ENCODE data around the gene PINK1. TPM values are rescaled to one million over a fixed set of nuclear protein-coding genes. Genes with fewer than 3 reads are reported as not detected.
A peak's percentile ranks its signal among the peaks of the same experiment; 100 is the strongest.

PINK1 gene
- total RNA-seq, 1 donor, result 79.3 TPM

DNA sequence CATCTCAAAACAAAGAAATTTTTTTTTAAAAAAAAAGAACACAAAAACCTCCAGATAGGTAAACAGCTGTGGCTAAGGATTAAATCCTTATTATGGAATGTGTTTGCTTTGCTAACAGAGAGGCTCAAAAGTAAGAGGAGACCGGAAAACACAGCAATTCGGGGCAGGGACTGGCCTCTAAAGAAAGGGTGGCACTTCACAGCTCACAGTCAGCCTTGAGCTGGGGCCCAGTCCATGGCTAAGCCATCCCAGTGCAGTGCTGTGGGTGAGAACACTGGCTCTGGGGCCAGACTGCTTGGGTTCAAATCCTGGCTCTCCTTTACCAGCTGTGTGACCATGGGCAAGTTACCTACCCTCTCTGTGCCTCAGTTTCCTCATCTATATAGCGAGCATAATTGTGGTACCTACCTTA is 56.4 kb downstream of the PINK1 start:
- Histone ChIP-seq H2AFZ (ENCODE audit: low read length) (no peak overlapping the region), H3K9me3 (ENCODE audit: low read depth, low read length) (no peaks in the 10 kb centered on the region), H3K27me3 (ENCODE audit: insufficient read depth, low read length) (no peaks in the 10 kb centered on the region), H4K20me1 (ENCODE audit: insufficient read depth, low read length) (no peaks in the 10 kb centered on the region), H3K36me3 (ENCODE audit: insufficient read depth, low read length) (no peaks in the 10 kb centered on the region), H3K27ac (ENCODE audit: low read depth, low read length) (no peak overlapping the region), H3K4me1 (ENCODE audit: insufficient read depth, low read length) (no peaks in the 10 kb centered on the region), H3K4me2 (ENCODE audit: insufficient read depth, low read length) (no peak overlapping the region), H3K79me2 (ENCODE audit: insufficient read depth, low read length) (no peaks in the 10 kb centered on the region), H3K4me3 (ENCODE audit: insufficient read depth, low read length) (no peak overlapping the region)
- TF ChIP-seq CTCF (IDR thresholded peaks at IDR 0.05; ENCODE audit: extremely low read depth, low read depth, low read length), result no peak
- DNase-seq (ENCODE audit: insufficient read length, low spot score, missing footprints), result peak; percentile 23

DNA sequence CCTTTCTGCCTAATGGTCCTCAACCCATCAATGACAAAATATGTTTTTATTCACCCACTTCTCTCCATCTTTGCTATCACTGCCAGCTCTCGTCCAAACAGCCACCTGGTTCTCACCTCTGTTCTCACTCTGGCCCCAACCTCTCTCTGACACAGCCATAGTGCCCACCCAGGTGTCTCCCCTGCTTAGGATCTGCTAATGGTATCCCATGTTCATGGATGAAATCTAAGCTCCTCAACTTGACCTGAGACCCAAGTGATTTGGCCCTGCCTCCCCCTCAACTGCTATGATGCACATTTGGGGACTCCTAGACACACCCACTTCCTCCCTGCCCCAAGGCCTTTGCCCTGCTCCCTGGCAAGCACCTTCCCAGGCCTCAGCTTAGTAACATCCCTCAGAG is 58.6 kb downstream of the PINK1 start:
- no peak overlapping the region for H3K4me3 ChIP-seq (ENCODE audit: insufficient read depth, low read length)
- no peaks in the 10 kb centered on the region for H3K27me3 ChIP-seq (ENCODE audit: insufficient read depth, low read length)
- no peaks in the 10 kb centered on the region for H3K79me2 ChIP-seq (ENCODE audit: insufficient read depth, low read length)
- no peaks in the 10 kb centered on the region for H4K20me1 ChIP-seq (ENCODE audit: insufficient read depth, low read length)
- no peak for TF ChIP-seq CTCF (IDR thresholded peaks at IDR 0.05; ENCODE audit: extremely low read depth, low read depth, low read length)
- no peaks in the 10 kb centered on the region for H3K9me3 ChIP-seq (ENCODE audit: low read depth, low read length)
- peaks cover 3% of the 10 kb centered on the region for H3K4me1 ChIP-seq (ENCODE audit: insufficient read depth, low read length)
- no peaks in the 10 kb centered on the region for H3K36me3 ChIP-seq (ENCODE audit: insufficient read depth, low read length)
- no peak overlapping the region for H3K4me2 ChIP-seq (ENCODE audit: insufficient read depth, low read length)
- DNase-seq (ENCODE audit: insufficient read length, low spot score, missing footprints), result peak; percentile 38
- no peak overlapping the region for H3K27ac ChIP-seq (ENCODE audit: low read depth, low read length)
- H2AFZ ChIP-seq (ENCODE audit: low read length), result no peak overlapping the region

DNA sequence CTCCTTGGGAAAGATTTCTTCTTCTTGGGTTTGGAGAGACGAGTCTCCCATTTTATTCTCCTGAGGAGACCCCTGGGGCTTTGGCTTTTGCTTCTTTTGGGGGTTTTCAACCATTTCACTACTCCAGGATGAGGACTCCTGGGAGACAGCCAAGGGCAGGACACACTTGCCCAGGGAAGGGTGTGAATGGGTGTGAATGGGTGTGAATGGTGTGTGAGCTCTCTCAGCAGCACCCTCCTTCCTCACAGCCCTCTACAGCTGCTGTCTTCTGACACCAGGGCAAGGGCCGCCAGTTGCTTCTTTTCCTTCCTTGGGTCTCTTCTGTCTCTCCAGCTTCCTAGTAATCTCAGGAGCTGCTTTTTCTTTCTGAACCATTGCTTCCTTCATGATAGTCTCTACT is 60.4 kb downstream of the PINK1 start:
- Histone ChIP-seq H3K27ac (ENCODE audit: low read depth, low read length) (no peak overlapping the region), H3K27me3 (ENCODE audit: insufficient read depth, low read length) (no peaks in the 10 kb centered on the region), H3K4me2 (ENCODE audit: insufficient read depth, low read length) (no peak overlapping the region), H3K4me3 (ENCODE audit: insufficient read depth, low read length) (no peak overlapping the region), H3K9me3 (ENCODE audit: low read depth, low read length) (no peaks in the 10 kb centered on the region), H2AFZ (ENCODE audit: low read length) (no peak overlapping the region), H3K4me1 (ENCODE audit: insufficient read depth, low read length) (peaks cover 14% of the 10 kb centered on the region), H3K79me2 (ENCODE audit: insufficient read depth, low read length) (no peaks in the 10 kb centered on the region), H3K36me3 (ENCODE audit: insufficient read depth, low read length) (no peaks in the 10 kb centered on the region), H4K20me1 (ENCODE audit: insufficient read depth, low read length) (no peaks in the 10 kb centered on the region)
- TF ChIP-seq CTCF (IDR thresholded peaks at IDR 0.05; ENCODE audit: extremely low read depth, low read depth, low read length), result no peak
- DNase-seq (ENCODE audit: insufficient read length, low spot score, missing footprints), result peak; percentile 13

DNA sequence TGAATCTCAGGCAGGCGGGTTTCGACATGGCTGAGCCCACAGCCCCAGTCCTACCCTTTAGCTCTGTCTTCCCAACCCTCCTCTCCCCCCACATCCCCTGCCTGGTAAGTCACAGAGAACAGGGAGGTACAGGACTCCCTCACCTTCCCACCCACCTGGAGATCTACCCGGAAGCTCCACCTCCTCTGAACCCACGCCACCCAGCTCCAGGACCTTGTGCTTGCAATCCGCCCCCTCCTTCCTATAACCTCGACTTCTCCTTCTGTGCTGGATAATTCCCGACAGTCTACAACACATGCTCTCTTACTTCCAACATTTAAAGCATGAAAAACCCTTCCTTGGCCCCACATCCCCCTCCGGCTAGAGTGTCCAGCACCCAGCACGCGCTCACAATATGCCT is 62.3 kb downstream of the PINK1 start:
- no peaks in the 10 kb centered on the region for H3K9me3 ChIP-seq (ENCODE audit: low read depth, low read length)
- no peak for TF ChIP-seq CTCF (IDR thresholded peaks at IDR 0.05; ENCODE audit: extremely low read depth, low read depth, low read length)

More for the DNA sequence above, 62.3 kb downstream of the PINK1 start:
- no peaks in the 10 kb centered on the region for H4K20me1 ChIP-seq (ENCODE audit: insufficient read depth, low read length)
- DNase-seq (ENCODE audit: insufficient read length, low spot score, missing footprints), result peak; percentile 49
- H3K4me1 ChIP-seq (ENCODE audit: insufficient read depth, low read length), result peaks cover 17% of the 10 kb centered on the region
- H3K27me3 ChIP-seq (ENCODE audit: insufficient read depth, low read length), result no peaks in the 10 kb centered on the region
- H3K4me2 ChIP-seq (ENCODE audit: insufficient read depth, low read length), result no peak overlapping the region
- no peaks in the 10 kb centered on the region for H3K79me2 ChIP-seq (ENCODE audit: insufficient read depth, low read length)
- H3K27ac ChIP-seq (ENCODE audit: low read depth, low read length), result no peak overlapping the region
- H3K4me3 ChIP-seq (ENCODE audit: insufficient read depth, low read length), result no peak overlapping the region
- H2AFZ ChIP-seq (ENCODE audit: low read length), result no peak overlapping the region
- no peaks in the 10 kb centered on the region for H3K36me3 ChIP-seq (ENCODE audit: insufficient read depth, low read length)

All from osteoblast (primary cell).